Activated CD8-positive, alpha-beta T cell treated with anti-CD3 and anti-CD28 coated beads for 36 hours (primary cell): ENCODE data around the gene PTPN18. TPM values are rescaled to one million over a fixed set of nuclear protein-coding genes. Genes with fewer than 3 reads are reported as not detected.
A peak's percentile ranks its signal among the peaks of the same experiment; 100 is the strongest.
"Not testable (repeated sequence)": the region's sequence is repeated elsewhere in the genome, so short reads cannot be mapped to it uniquely, and the experiment has no call there.

Experiments
- ATAC-seq: fragments of 200-7000 bp; cut with Tn5 transposase; one replicate; pipeline ENCODE4 v1.10.0; 2021; ENCODE audit warnings: mild to moderate bottlenecking, moderate library complexity
- CTCF ChIA-PET: fragments of 350-600 bp; sonication (Branson Sonifier 250); formaldehyde crosslinking; loops from one replicate; lab custom pipeline; 2021; ENCODE audit warnings: antibody characterized with exemption; lab: Charles Lee
- POLR2A ChIA-PET: fragments of 350-600 bp; sonication (Branson Sonifier 250); formaldehyde crosslinking; loops from one replicate; lab custom pipeline; 2021; ENCODE audit warnings: antibody characterized with exemption; lab: Charles Lee
- DNase-seq: peaks from one replicate; pipeline ENCODE4 v3.0.0-alpha.2; 2020
- H3K27ac Mint-ChIP-seq: one replicate; pipeline ENCODE4 v1.8.0; 2021; ENCODE audit warnings: mild to moderate bottlenecking, mixed read lengths
- H3K27me3 Mint-ChIP-seq: one replicate; pipeline ENCODE4 v1.8.0; 2021; ENCODE audit warnings: mixed read lengths
- H3K36me3 Mint-ChIP-seq: one replicate; pipeline ENCODE4 v1.8.0; 2021; ENCODE audit warnings: low read depth, mixed read lengths
- H3K4me1 Mint-ChIP-seq: one replicate; pipeline ENCODE4 v1.8.0; 2021; ENCODE audit warnings: low read depth, mixed read lengths
- H3K4me3 Mint-ChIP-seq: one replicate; pipeline ENCODE4 v1.8.0; 2021; ENCODE audit warnings: mild to moderate bottlenecking, moderate library complexity, mixed read lengths
- H3K9me3 Mint-ChIP-seq: one replicate; pipeline ENCODE4 v1.8.0; 2021; ENCODE audit warnings: mixed read lengths
- CTCF ChIP-seq: fragments of 200-600 bp; IDR thresholded peaks from one replicate; pipeline ENCODE4 v1.8.0; 2022; ENCODE audit warnings: antibody characterized with exemption, mild to moderate bottlenecking
- intact Hi-C: fragments of 100-400 bp; cut with micrococcal nuclease; formaldehyde crosslinking; loops from one replicate; pipeline ENCODE4 v1.10.0; 2022
- total RNA-seq, 2 experiments: library from RNA; stranded (reverse); gene quantifications; one replicate each; pipeline ENCODE4 v1.2.3, GENCODE V29; 2021

The PTPN18 gene
- total RNA-seq, 2 experiments from 2014 or later, result 32.9 to 35.4 TPM

- H3K27me3 Mint-ChIP-seq, result peaks cover 23% of the 10 kb centered on the region
- POLR2A ChIA-PET, result interaction anchor here (1.9 to 2.2 kb wide), 2 partner anchors 9 to 10 kb away, joined by 8 to 9 read pairs; partner anchors contain the start of gene IMP4
- DNase-seq (peak; percentile 83), ATAC-seq (peak; percentile 88)
- peaks cover 2% of the 10 kb centered on the region for H3K36me3 Mint-ChIP-seq
- intact Hi-C loops, result no loop called here
- H3K27ac Mint-ChIP-seq, result no peak overlapping the region
- H3K4me3 Mint-ChIP-seq, result peak overlapping the region; percentile 41
- CTCF ChIA-PET, result interaction anchor here (0.9 to 4.4 kb wide), 10 partner anchors 9 to 311 kb away, joined by 3 to 34 read pairs (median 6); partner anchors contain the start of genes IMP4 and SMPD4
- TF ChIP-seq CTCF, result peak; percentile 91
- H3K4me1 Mint-ChIP-seq, result peaks cover 8% of the 10 kb centered on the region
- H3K9me3 Mint-ChIP-seq, result no peaks in the 10 kb centered on the region
Measured at GRCh38 chr2:130332271-130333073, 23.4 kb upstream of the PTPN18 start.

- H3K9me3 Mint-ChIP-seq, DNase-seq, ATAC-seq, H3K36me3 Mint-ChIP-seq, H3K4me3 Mint-ChIP-seq, intact Hi-C loops, H3K4me1 Mint-ChIP-seq, H3K27ac Mint-ChIP-seq: not testable (repeated sequence)
- POLR2A ChIA-PET, result interaction anchor here (1.9 kb wide), 1 partner anchor 9 kb away, joined by 8 read pairs; the partner anchor contains the start of gene IMP4
- CTCF ChIA-PET, result interaction anchor here (0.7 to 4.4 kb wide), 11 partner anchors 9 to 152 kb away, joined by 3 to 34 read pairs (median 5); partner anchors contain the start of genes IMP4, PTPN18 and SMPD4
- peaks cover 21% of the 10 kb centered on the region for H3K27me3 Mint-ChIP-seq
Measured at GRCh38 chr2:130333253-130333652, 22.6 kb upstream of the PTPN18 start.

- H3K4me1 Mint-ChIP-seq, result peaks cover 8% of the 10 kb centered on the region
- H3K27me3 Mint-ChIP-seq, result peaks cover 13% of the 10 kb centered on the region
- TF ChIP-seq CTCF, result no peak
- intact Hi-C loops, result no loop called here
- H3K27ac Mint-ChIP-seq, result no peak overlapping the region
- ChIA-PET POLR2A (interaction anchor here (1.9 kb wide), 1 partner anchor 8 kb away, joined by 8 read pairs; the partner anchor contains the start of gene IMP4), CTCF (interaction anchor here (0.6 to 4.4 kb wide), 6 partner anchors 8 to 388 kb away, joined by 3 to 34 read pairs (median 4); partner anchors contain the start of genes IMP4 and PTPN18)
- H3K9me3 Mint-ChIP-seq, result no peaks in the 10 kb centered on the region
- H3K36me3 Mint-ChIP-seq, result peaks cover 2% of the 10 kb centered on the region
- ATAC-seq, result no peak
- H3K4me3 Mint-ChIP-seq, result no peak overlapping the region
- DNase-seq, result no peak
Measured at GRCh38 chr2:130334026-130334425, 21.8 kb upstream of the PTPN18 start.

GRCh38 chr2:130335226-130335625 is 20.6 kb upstream of the PTPN18 start:
- Mint-ChIP-seq H3K9me3 (no peaks in the 10 kb centered on the region), H3K4me3 (no peak overlapping the region), H3K36me3 (peaks cover 4% of the 10 kb centered on the region), H3K4me1 (peaks cover 10% of the 10 kb centered on the region), H3K27ac (no peak overlapping the region), H3K27me3 (peaks cover 13% of the 10 kb centered on the region)
- no peak for TF ChIP-seq CTCF
- ATAC-seq (no peak), DNase-seq (no peak)
- ChIA-PET CTCF (interaction anchor here (1.1 kb wide), 1 partner anchor 154 kb away, joined by 3 read pairs; the partner anchor contains the start of gene SMPD4), POLR2A (interaction anchor here (0.8 kb wide), 1 partner anchor 154 kb away, joined by 3 read pairs; the partner anchor contains the start of gene SMPD4)
- intact Hi-C loops, result loop anchor here (5.0 kb wide), 1 partner anchor 153 kb away; the partner anchor contains the start of genes MZT2B and SMPD4

- DNase-seq, result no peak
- ChIA-PET CTCF (interaction anchor here (1.1 to 1.5 kb wide), 2 partner anchors 155 to 413 kb away, joined by 3 read pairs; partner anchors contain the start of gene SMPD4), POLR2A (no interaction called here)
- TF ChIP-seq CTCF, result no peak
- no peak overlapping the region for H3K4me3 Mint-ChIP-seq
- H3K36me3 Mint-ChIP-seq, result peaks cover 4% of the 10 kb centered on the region
- H3K27ac Mint-ChIP-seq, result no peak overlapping the region
- intact Hi-C loops, result loop anchor here (5.0 kb wide), 1 partner anchor 154 kb away; the partner anchor contains the start of genes MZT2B and SMPD4
- H3K4me1 Mint-ChIP-seq, result peaks cover 18% of the 10 kb centered on the region
- H3K9me3 Mint-ChIP-seq, result no peaks in the 10 kb centered on the region
- H3K27me3 Mint-ChIP-seq, result peaks cover 6% of the 10 kb centered on the region
- no peak for ATAC-seq
Measured at GRCh38 chr2:130336150-130336876, 19.5 kb upstream of the PTPN18 start.
